Astrocyte (in vitro differentiated cells and primary cell): ENCODE measurements around the gene C1orf87. TPM values are rescaled to one million over a fixed set of nuclear protein-coding genes. Genes with fewer than 3 reads are reported as not detected.

ENCODE experiments used
- DNase-seq: peaks from one replicate; pipeline ENCODE4 v3.0.0-alpha.2; 2010; ENCODE audit warnings: low read depth
- FAIRE-seq: peaks from 2 replicates; lab custom pipeline; 2011; peaks lifted over from hg19 to GRCh38; lab: Jason Lieb, UNC
- H2AFZ ChIP-seq: 2 replicates; pipeline ENCODE4 v1.6.0; 2012; ENCODE audit warnings: low read depth, low read length, inconsistent platforms
- H3K27ac ChIP-seq: 2 replicates; pipeline ENCODE4 v1.5.1; 2011; ENCODE audit warnings: low read depth, low read length, inconsistent platforms
- H3K27me3 ChIP-seq: 2 replicates; pipeline ENCODE4 v1.6.0; 2011; ENCODE audit warnings: low read length, inconsistent platforms; ENCODE audit not compliant: insufficient read depth
- H3K36me3 ChIP-seq: 2 replicates; pipeline ENCODE4 v1.5.1; 2011; ENCODE audit warnings: low read length, inconsistent platforms; ENCODE audit not compliant: insufficient read depth
- H3K4me1 ChIP-seq: 2 replicates; pipeline ENCODE4 v1.5.1; 2011; ENCODE audit warnings: low read length, inconsistent platforms; ENCODE audit not compliant: insufficient read depth
- H3K4me2 ChIP-seq: 2 replicates; pipeline ENCODE4 v1.6.0; 2012; ENCODE audit warnings: low read length, inconsistent platforms
- H3K4me3 ChIP-seq: 2 replicates; pipeline ENCODE4 v1.5.1; 2011; ENCODE audit warnings: low read depth, mild to moderate bottlenecking, low read length, inconsistent platforms; ENCODE audit not compliant: insufficient read depth
- H3K79me2 ChIP-seq: 2 replicates; pipeline ENCODE4 v1.6.0; 2012; ENCODE audit warnings: mild to moderate bottlenecking, low read length, inconsistent platforms; ENCODE audit not compliant: insufficient read depth
- H3K9ac ChIP-seq: 2 replicates; pipeline ENCODE4 v1.6.0; 2012; ENCODE audit warnings: mild to moderate bottlenecking, low read length, inconsistent platforms
- H3K9me3 ChIP-seq: 2 replicates; pipeline ENCODE4 v1.5.1; 2012; ENCODE audit warnings: low read depth, mild to moderate bottlenecking, low read length, inconsistent platforms; ENCODE audit not compliant: insufficient read depth
- H4K20me1 ChIP-seq: 2 replicates; pipeline ENCODE4 v1.6.0; 2012; ENCODE audit warnings: low read length, inconsistent platforms; ENCODE audit not compliant: insufficient read depth
- H3K27ac Mint-ChIP-seq: one replicate; pipeline ENCODE4 v1.8.0; 2021; ENCODE audit warnings: mild to moderate bottlenecking, mixed read lengths; ENCODE audit not compliant: unreplicated experiment
- H3K27me3 Mint-ChIP-seq: one replicate; pipeline ENCODE4 v1.8.0; 2021; ENCODE audit warnings: low read depth, mixed read lengths; ENCODE audit not compliant: unreplicated experiment
- H3K36me3 Mint-ChIP-seq: one replicate; pipeline ENCODE4 v1.8.0; 2021; ENCODE audit warnings: low read depth, mixed read lengths; ENCODE audit not compliant: unreplicated experiment
- H3K4me1 Mint-ChIP-seq: one replicate; pipeline ENCODE4 v1.8.0; 2021; ENCODE audit warnings: low read depth, mixed read lengths; ENCODE audit not compliant: unreplicated experiment
- H3K4me3 Mint-ChIP-seq: one replicate; pipeline ENCODE4 v1.8.0; 2021; ENCODE audit warnings: mild to moderate bottlenecking, moderate library complexity, mixed read lengths; ENCODE audit not compliant: unreplicated experiment
- H3K9me3 Mint-ChIP-seq: one replicate; pipeline ENCODE4 v1.8.0; 2021; ENCODE audit warnings: mild to moderate bottlenecking, mixed read lengths; ENCODE audit not compliant: unreplicated experiment
- EZH2 ChIP-seq: IDR thresholded peaks from 2 replicates; pipeline ENCODE4 v1.6.1; 2012; ENCODE audit warnings: mild to moderate bottlenecking, low read length, inconsistent platforms; ENCODE audit not compliant: insufficient read depth
- total RNA-seq: library from RNA; stranded (reverse); gene quantifications from 2 replicates; pipeline ENCODE4 v1.2.1, GENCODE V29; 2021
- TF ChIP-seq, protein P1 (sequence below): IDR thresholded peaks from 2 replicates; pipeline ENCODE4 v1.5.1; 2011; ENCODE audit warnings: low read depth, mild to moderate bottlenecking, inconsistent platforms, low read length, moderate library complexity; ENCODE audit not compliant: insufficient read depth

The C1orf87 gene
- total RNA-seq, 1 donor from 2014 or later = not detected

DNA sequence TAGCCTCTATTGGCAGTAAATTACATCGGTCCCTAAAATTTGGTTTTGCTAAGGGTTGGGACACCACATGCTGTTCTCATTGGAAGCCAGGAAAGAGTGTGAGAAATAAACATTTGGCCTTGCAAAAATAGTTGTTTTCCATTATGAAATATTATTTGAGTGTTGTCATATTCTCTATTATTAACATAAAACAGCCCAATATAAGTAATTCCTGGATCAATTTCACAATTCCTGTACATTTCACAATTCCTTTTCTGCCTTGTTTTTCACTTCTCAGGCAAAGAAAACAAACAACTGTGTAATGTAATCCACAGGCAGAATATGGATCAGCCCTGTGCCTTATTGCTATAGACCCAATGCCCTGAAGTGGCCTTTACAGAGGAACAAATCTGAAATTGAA, 40.5 kb downstream of the C1orf87 start:
- no peak for FAIRE-seq
- TF ChIP-seq, protein P1, sequence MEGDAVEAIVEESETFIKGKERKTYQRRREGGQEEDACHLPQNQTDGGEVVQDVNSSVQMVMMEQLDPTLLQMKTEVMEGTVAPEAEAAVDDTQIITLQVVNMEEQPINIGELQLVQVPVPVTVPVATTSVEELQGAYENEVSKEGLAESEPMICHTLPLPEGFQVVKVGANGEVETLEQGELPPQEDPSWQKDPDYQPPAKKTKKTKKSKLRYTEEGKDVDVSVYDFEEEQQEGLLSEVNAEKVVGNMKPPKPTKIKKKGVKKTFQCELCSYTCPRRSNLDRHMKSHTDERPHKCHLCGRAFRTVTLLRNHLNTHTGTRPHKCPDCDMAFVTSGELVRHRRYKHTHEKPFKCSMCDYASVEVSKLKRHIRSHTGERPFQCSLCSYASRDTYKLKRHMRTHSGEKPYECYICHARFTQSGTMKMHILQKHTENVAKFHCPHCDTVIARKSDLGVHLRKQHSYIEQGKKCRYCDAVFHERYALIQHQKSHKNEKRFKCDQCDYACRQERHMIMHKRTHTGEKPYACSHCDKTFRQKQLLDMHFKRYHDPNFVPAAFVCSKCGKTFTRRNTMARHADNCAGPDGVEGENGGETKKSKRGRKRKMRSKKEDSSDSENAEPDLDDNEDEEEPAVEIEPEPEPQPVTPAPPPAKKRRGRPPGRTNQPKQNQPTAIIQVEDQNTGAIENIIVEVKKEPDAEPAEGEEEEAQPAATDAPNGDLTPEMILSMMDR = no peak
- TF ChIP-seq EZH2 = no peak
- no peak overlapping the region for H2AFZ ChIP-seq
- H3K27ac ChIP-seq = no peak overlapping the region
- no peaks in the 10 kb centered on the region for H4K20me1 ChIP-seq
- H3K4me1 Mint-ChIP-seq = no peaks in the 10 kb centered on the region
- H3K36me3 ChIP-seq = no peaks in the 10 kb centered on the region
- no peaks in the 10 kb centered on the region for H3K9me3 ChIP-seq
- H3K4me2 ChIP-seq = no peak overlapping the region
- H3K36me3 Mint-ChIP-seq = no peaks in the 10 kb centered on the region
- H3K27ac Mint-ChIP-seq = no peak overlapping the region
- H3K27me3 Mint-ChIP-seq = peaks cover 2% of the 10 kb centered on the region
- H3K27me3 ChIP-seq = no peaks in the 10 kb centered on the region
- no peaks in the 10 kb centered on the region for H3K9me3 Mint-ChIP-seq
- H3K79me2 ChIP-seq = no peaks in the 10 kb centered on the region
- DNase-seq = no peak
- no peak overlapping the region for H3K4me3 ChIP-seq
- no peak overlapping the region for H3K9ac ChIP-seq
- no peak overlapping the region for H3K4me3 Mint-ChIP-seq
- H3K4me1 ChIP-seq = no peaks in the 10 kb centered on the region

DNA sequence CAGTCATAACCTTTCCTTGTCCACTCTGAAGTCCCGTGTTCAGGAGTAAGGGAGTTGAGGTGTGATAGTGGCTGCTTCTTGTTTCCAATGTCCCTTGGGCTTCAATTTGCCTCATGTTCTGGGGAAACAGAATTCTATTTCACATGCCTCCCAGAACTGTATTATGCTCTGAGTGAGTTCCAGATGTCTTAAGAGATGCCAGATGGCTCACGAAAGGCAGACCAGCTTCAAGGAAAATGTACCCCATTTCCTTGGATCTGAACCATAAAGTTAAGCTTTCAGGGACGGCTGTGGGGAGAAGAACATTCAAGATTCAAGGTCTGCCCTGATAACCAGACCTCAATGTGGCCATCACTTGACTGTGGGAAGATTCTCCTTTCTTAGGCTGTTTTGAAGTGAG, 42.4 kb downstream of the C1orf87 start:
- no peak for FAIRE-seq
- Histone ChIP-seq H3K9ac (no peak overlapping the region), H3K27me3 (no peaks in the 10 kb centered on the region), H3K4me3 (no peak overlapping the region), H3K27ac (no peak overlapping the region), H3K4me1 (no peaks in the 10 kb centered on the region), H3K79me2 (no peaks in the 10 kb centered on the region), H4K20me1 (no peaks in the 10 kb centered on the region), H2AFZ (no peak overlapping the region), H3K36me3 (no peaks in the 10 kb centered on the region), H3K4me2 (no peak overlapping the region), H3K9me3 (no peaks in the 10 kb centered on the region)
- no peak for DNase-seq
- no peaks in the 10 kb centered on the region for H3K36me3 Mint-ChIP-seq
- H3K4me3 Mint-ChIP-seq = no peak overlapping the region
- H3K9me3 Mint-ChIP-seq = no peaks in the 10 kb centered on the region
- no peak overlapping the region for H3K27ac Mint-ChIP-seq
- H3K4me1 Mint-ChIP-seq = no peaks in the 10 kb centered on the region
- TF ChIP-seq, protein P1 = no peak
- TF ChIP-seq EZH2 = no peak
- peaks cover 2% of the 10 kb centered on the region for H3K27me3 Mint-ChIP-seq

DNA sequence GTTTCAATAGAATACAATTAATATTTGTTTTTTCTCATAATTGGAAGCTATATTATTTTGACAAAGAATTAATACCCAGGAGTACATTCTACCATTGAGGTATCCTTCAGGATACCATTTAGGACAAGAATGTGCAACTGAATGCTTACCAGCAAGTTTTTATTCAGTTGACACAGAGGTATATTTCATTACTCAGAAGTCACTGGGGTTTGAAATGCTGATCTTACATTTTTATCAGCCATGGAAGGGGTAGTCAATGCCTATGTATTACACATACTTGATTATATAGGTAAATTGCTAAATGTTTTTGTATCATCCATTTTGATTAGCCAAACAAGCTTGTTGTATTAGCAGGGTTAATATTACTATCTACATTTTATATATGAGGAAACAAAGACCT, 48.0 kb downstream of the C1orf87 start:
- Histone ChIP-seq H3K4me3 (no peak overlapping the region), H3K9ac (no peak overlapping the region), H2AFZ (no peak overlapping the region), H3K9me3 (no peaks in the 10 kb centered on the region), H3K79me2 (no peaks in the 10 kb centered on the region), H3K27me3 (no peaks in the 10 kb centered on the region), H3K27ac (no peak overlapping the region), H3K4me1 (no peaks in the 10 kb centered on the region), H3K4me2 (no peak overlapping the region), H4K20me1 (no peaks in the 10 kb centered on the region), H3K36me3 (no peaks in the 10 kb centered on the region)
- no peak overlapping the region for H3K4me3 Mint-ChIP-seq
- no peak for TF ChIP-seq EZH2
- TF ChIP-seq, protein P1 = no peak
- DNase-seq (no peak), FAIRE-seq (no peak)
- H3K27ac Mint-ChIP-seq = no peak overlapping the region
- H3K36me3 Mint-ChIP-seq = no peaks in the 10 kb centered on the region
- no peaks in the 10 kb centered on the region for H3K4me1 Mint-ChIP-seq
- H3K27me3 Mint-ChIP-seq = no peaks in the 10 kb centered on the region
- H3K9me3 Mint-ChIP-seq = peaks cover 2% of the 10 kb centered on the region
